Tibial nerve (tissue), 3 donors: ENCODE measurements around the gene KCNH3.

ENCODE experiments used
- CTCF ChIP-seq, 5 experiments: fragments of 200-600 bp in 3 of 5; fragments of 450-650 bp in 2 of 5; sonication (generic) in 3 of 5; IDR thresholded peaks; one replicate each; pipeline ENCODE4 v1.5.1; 2016 to 2019; ENCODE audit warnings: antibody characterized with exemption in 5 of 5, mild to moderate bottlenecking in 3 of 5, moderate library complexity in 2 of 5
- POLR2A ChIP-seq, 2 donors: fragments of 450-650 bp; IDR thresholded peaks; one replicate each; pipeline ENCODE4 v1.6.1; 2017; ENCODE audit warnings: antibody characterized with exemption in 2 of 2, mild to moderate bottlenecking in 2 of 2, moderate library complexity in 2 of 2

GRCh38 chr12:49521389-49521788 is 17.4 kb upstream of the KCNH3 start:
- no peak for TF ChIP-seq CTCF (IDR thresholded peaks at IDR 0.05)
- TF ChIP-seq POLR2A (IDR thresholded peaks at IDR 0.05): no peak
